ENCODE data around the gene OR10K1. TPM values are rescaled to one million over a fixed set of nuclear protein-coding genes. Genes with fewer than 3 reads are reported as not detected.

OR10K1 gene
- total RNA-seq, 2 experiments from 2014 or later, result not detected

GRCh38 chr1:158457246-158457645 is 4.4 kb upstream of the OR10K1 start:
- Mint-ChIP-seq H3K9me3 (peaks cover 2% of the 10 kb centered on the region), H3K4me1 (ENCODE audit: low read depth) (no peaks in the 10 kb centered on the region), H3K27me3 (no peaks in the 10 kb centered on the region), H3K27ac (no peak overlapping the region), H3K4me3 (no peak overlapping the region), H3K36me3 (ENCODE audit: low read depth) (no peaks in the 10 kb centered on the region)
- Histone ChIP-seq H3K27ac (ENCODE audit: low read depth in 1 of 2, low read length in 2 of 2) (no peak overlapping the region), H3K4me1 (ENCODE audit: insufficient read depth, low read length) (no peaks in the 10 kb centered on the region), H3K36me3 (ENCODE audit: insufficient read depth, low read length) (no peaks in the 10 kb centered on the region), H3K9me3 (ENCODE audit: control insufficient read depth in 1 of 2, insufficient read depth in 1 of 2, low read length in 2 of 2) (no peaks in the 10 kb centered on the region), H3K4me3 (ENCODE audit: low read length) (no peak overlapping the region), H3K27me3 (ENCODE audit: control insufficient read depth in 1 of 2, insufficient read depth in 2 of 2, low read length in 2 of 2) (peaks cover 0 to 3% of the 10 kb centered on the region in 2 experiments)
- ChIA-PET POLR2A (no interaction called here), CTCF (no interaction called here)
- DNase-seq (no peak), ATAC-seq (ENCODE audit: poor library complexity) (no peak)
- intact Hi-C loops (cut with DNase I, micrococcal nuclease), result no loop called here
- TF ChIP-seq, protein P1, sequence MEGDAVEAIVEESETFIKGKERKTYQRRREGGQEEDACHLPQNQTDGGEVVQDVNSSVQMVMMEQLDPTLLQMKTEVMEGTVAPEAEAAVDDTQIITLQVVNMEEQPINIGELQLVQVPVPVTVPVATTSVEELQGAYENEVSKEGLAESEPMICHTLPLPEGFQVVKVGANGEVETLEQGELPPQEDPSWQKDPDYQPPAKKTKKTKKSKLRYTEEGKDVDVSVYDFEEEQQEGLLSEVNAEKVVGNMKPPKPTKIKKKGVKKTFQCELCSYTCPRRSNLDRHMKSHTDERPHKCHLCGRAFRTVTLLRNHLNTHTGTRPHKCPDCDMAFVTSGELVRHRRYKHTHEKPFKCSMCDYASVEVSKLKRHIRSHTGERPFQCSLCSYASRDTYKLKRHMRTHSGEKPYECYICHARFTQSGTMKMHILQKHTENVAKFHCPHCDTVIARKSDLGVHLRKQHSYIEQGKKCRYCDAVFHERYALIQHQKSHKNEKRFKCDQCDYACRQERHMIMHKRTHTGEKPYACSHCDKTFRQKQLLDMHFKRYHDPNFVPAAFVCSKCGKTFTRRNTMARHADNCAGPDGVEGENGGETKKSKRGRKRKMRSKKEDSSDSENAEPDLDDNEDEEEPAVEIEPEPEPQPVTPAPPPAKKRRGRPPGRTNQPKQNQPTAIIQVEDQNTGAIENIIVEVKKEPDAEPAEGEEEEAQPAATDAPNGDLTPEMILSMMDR (IDR thresholded peaks at IDR 0.05), result no peak

- TF ChIP-seq, protein P1 (IDR thresholded peaks at IDR 0.05), result no peak
- no peaks in the 10 kb centered on the region for H3K36me3 ChIP-seq (ENCODE audit: insufficient read depth, low read length)
- intact Hi-C loops (cut with DNase I, micrococcal nuclease), result no loop called here
- ATAC-seq (ENCODE audit: poor library complexity), result no peak
- POLR2A ChIA-PET, result no interaction called here
- H3K9me3 ChIP-seq (ENCODE audit: control insufficient read depth in 1 of 2, insufficient read depth in 1 of 2, low read length in 2 of 2), result no peaks in the 10 kb centered on the region
- no peaks in the 10 kb centered on the region for H3K4me1 Mint-ChIP-seq (ENCODE audit: low read depth)
- H3K27me3 ChIP-seq (ENCODE audit: control insufficient read depth in 1 of 2, insufficient read depth in 2 of 2, low read length in 2 of 2), result peaks cover 0 to 3% of the 10 kb centered on the region in 2 experiments
- H3K27me3 Mint-ChIP-seq, result no peaks in the 10 kb centered on the region
- no peak overlapping the region for H3K27ac ChIP-seq (ENCODE audit: low read depth in 1 of 2, low read length in 2 of 2)
- DNase-seq, result no peak
- no peaks in the 10 kb centered on the region for H3K9me3 Mint-ChIP-seq
- H3K36me3 Mint-ChIP-seq (ENCODE audit: low read depth), result no peaks in the 10 kb centered on the region
- no peaks in the 10 kb centered on the region for H3K4me1 ChIP-seq (ENCODE audit: insufficient read depth, low read length)
- CTCF ChIA-PET, result no interaction called here
- H3K4me3 Mint-ChIP-seq, result no peak overlapping the region
- no peak overlapping the region for H3K27ac Mint-ChIP-seq
- H3K4me3 ChIP-seq (ENCODE audit: low read length), result no peak overlapping the region
Observed at GRCh38 chr1:158458263-158458662, 3.4 kb upstream of the OR10K1 start.

- POLR2A ChIA-PET, result no interaction called here
- Histone ChIP-seq H3K27me3 (ENCODE audit: control insufficient read depth in 1 of 2, insufficient read depth in 2 of 2, low read length in 2 of 2) (peaks cover 0 to 3% of the 10 kb centered on the region in 2 experiments), H3K9me3 (ENCODE audit: control insufficient read depth in 1 of 2, insufficient read depth in 1 of 2, low read length in 2 of 2) (no peaks in the 10 kb centered on the region), H3K4me3 (ENCODE audit: low read length) (no peak within 1 kb of the TSS), H3K27ac (ENCODE audit: low read depth in 1 of 2, low read length in 2 of 2) (no peak within 1 kb of the TSS), H3K4me1 (ENCODE audit: insufficient read depth, low read length) (no peaks in the 10 kb centered on the region), H3K36me3 (ENCODE audit: insufficient read depth, low read length) (no peaks in the 10 kb centered on the region)
- CTCF ChIA-PET, result no interaction called here
- Mint-ChIP-seq H3K36me3 (ENCODE audit: low read depth) (no peaks in the 10 kb centered on the region), H3K4me3 (no peak within 1 kb of the TSS), H3K27me3 (peaks cover 8% of the 10 kb centered on the region), H3K4me1 (ENCODE audit: low read depth) (no peaks in the 10 kb centered on the region), H3K9me3 (no peaks in the 10 kb centered on the region), H3K27ac (no peak within 1 kb of the TSS)
- intact Hi-C loops (cut with DNase I, micrococcal nuclease), result no loop called here
- no peak for ATAC-seq (ENCODE audit: poor library complexity)
- DNase-seq, result no peak
- TF ChIP-seq, protein P1 (IDR thresholded peaks at IDR 0.05), result no peak
Observed at GRCh38 chr1:158471920-158472319, 10.3 kb downstream of the OR10K1 start, which contains the start of gene OR10R2. Gene OR10R2 (plus strand): TSS chr1:158472220. CDS start chr1:158472326, 106 bp downstream.

Measured in CD4-positive, alpha-beta T cell (primary cell).